ENCODE data around the gene ITGB3BP.

GRCh38 chr1:63463248-63463647 lies 59.8 kb downstream of the ITGB3BP start:
- TF ChIP-seq GRHL2 (CRISPR knock-in tag; IDR thresholded peaks at IDR 0.05; ENCODE audit: insufficient replicate concordance, severe bottlenecking) (no peak), ZSCAN18 (CRISPR knock-in tag; IDR thresholded peaks at IDR 0.05) (no peak)
